ENCODE results near the gene ESRRB.

The ESRRB gene

GRCh38 chr14:76396714-76397187, 20.8 kb downstream of the ESRRB start:
- Histone ChIP-seq H3K27ac (ENCODE audit: insufficient read depth in 1 of 2, low read depth in 1 of 2, low read length in 2 of 2, poor library complexity in 1 of 2, severe bottlenecking in 2 of 2) (no peak overlapping the region), H3K27me3 (replicated peaks in 2 of 5; ENCODE audit: control insufficient read depth in 4 of 5, insufficient read depth in 5 of 5, low read length in 4 of 5) (peaks cover 0 to 31% (median 10%) of the 10 kb centered on the region in 5 experiments), H3K4me3 (ENCODE audit: control insufficient read depth in 1 of 7, extremely low read depth in 1 of 7, insufficient read depth in 4 of 7, low read depth in 2 of 7, low read length in 6 of 7) (no peak overlapping the region), H3K4me1 (ENCODE audit: control extremely low read depth in 1 of 4, control insufficient read depth in 4 of 4, insufficient read depth in 4 of 4, low read length in 3 of 4) (no peaks in the 10 kb centered on the region), H3K36me3 (ENCODE audit: control insufficient read depth in 4 of 4, insufficient read depth in 4 of 4, low read length in 3 of 4) (no peaks in the 10 kb centered on the region), H3K9me3 (ENCODE audit: control extremely low read depth in 1 of 5, control insufficient read depth in 4 of 5, insufficient read depth in 2 of 5, low read depth in 1 of 5, low read length in 4 of 5) (no peaks in the 10 kb centered on the region)
- CTCF ChIA-PET = interaction anchor here (1.0 to 1.5 kb wide), 2 partner anchors 9 to 418 kb away, joined by 3 to 7 read pairs; no protein-coding TSS in a partner anchor
- no peak for DNase-seq
- POLR2A ChIA-PET = interaction anchor here (0.6 kb wide), 1 partner anchor 333 kb away, joined by 3 read pairs; no protein-coding TSS in a partner anchor
- 76% methylated on average over 19 of the region's 19 CpGs for WGBS (ENCODE audit: insufficient coverage)

- ChIA-PET POLR2A (no interaction called here), CTCF (no interaction called here)
- WGBS (ENCODE audit: insufficient coverage) = 98% methylated on average over 4 of the region's 7 CpGs
- Histone ChIP-seq H3K4me1 (ENCODE audit: control extremely low read depth in 1 of 4, control insufficient read depth in 4 of 4, insufficient read depth in 4 of 4, low read length in 3 of 4) (no peaks in the 10 kb centered on the region), H3K4me3 (ENCODE audit: control insufficient read depth in 1 of 7, extremely low read depth in 1 of 7, insufficient read depth in 4 of 7, low read depth in 2 of 7, low read length in 6 of 7) (no peak overlapping the region), H3K36me3 (ENCODE audit: control insufficient read depth in 4 of 4, insufficient read depth in 4 of 4, low read length in 3 of 4) (no peaks in the 10 kb centered on the region), H3K9me3 (ENCODE audit: control extremely low read depth in 1 of 5, control insufficient read depth in 4 of 5, insufficient read depth in 2 of 5, low read depth in 1 of 5, low read length in 4 of 5) (no peaks in the 10 kb centered on the region), H3K27me3 (replicated peaks in 2 of 5; ENCODE audit: control insufficient read depth in 4 of 5, insufficient read depth in 5 of 5, low read length in 4 of 5) (peaks cover 0 to 24% (median 15%) of the 10 kb centered on the region in 5 experiments), H3K27ac (ENCODE audit: insufficient read depth in 1 of 2, low read depth in 1 of 2, low read length in 2 of 2, poor library complexity in 1 of 2, severe bottlenecking in 2 of 2) (no peak overlapping the region)
- no peak for DNase-seq
Observed at GRCh38 chr14:76405627-76406026, 29.7 kb downstream of the ESRRB start.

- H3K4me3 ChIP-seq (ENCODE audit: control insufficient read depth in 1 of 7, extremely low read depth in 1 of 7, insufficient read depth in 4 of 7, low read depth in 2 of 7, low read length in 6 of 7) = no peak overlapping the region
- no peaks in the 10 kb centered on the region for H3K4me1 ChIP-seq (ENCODE audit: control extremely low read depth in 1 of 4, control insufficient read depth in 4 of 4, insufficient read depth in 4 of 4, low read length in 3 of 4)
- H3K27me3 ChIP-seq (replicated peaks in 2 of 5; ENCODE audit: control insufficient read depth in 4 of 5, insufficient read depth in 5 of 5, low read length in 4 of 5) = peaks cover 0 to 36% (median 19%) of the 10 kb centered on the region in 5 experiments
- no peak overlapping the region for H3K27ac ChIP-seq (ENCODE audit: insufficient read depth in 1 of 2, low read depth in 1 of 2, low read length in 2 of 2, poor library complexity in 1 of 2, severe bottlenecking in 2 of 2)
- no peaks in the 10 kb centered on the region for H3K36me3 ChIP-seq (ENCODE audit: control insufficient read depth in 4 of 4, insufficient read depth in 4 of 4, low read length in 3 of 4)
- CTCF ChIA-PET = no interaction called here
- no peak for DNase-seq
- POLR2A ChIA-PET = no interaction called here
- H3K9me3 ChIP-seq (ENCODE audit: control extremely low read depth in 1 of 5, control insufficient read depth in 4 of 5, insufficient read depth in 2 of 5, low read depth in 1 of 5, low read length in 4 of 5) = no peaks in the 10 kb centered on the region
- WGBS (ENCODE audit: insufficient coverage) = 86% methylated on average over 9 of the region's 9 CpGs
Observed at GRCh38 chr14:76407449-76408150, 31.7 kb downstream of the ESRRB start.

DNA sequence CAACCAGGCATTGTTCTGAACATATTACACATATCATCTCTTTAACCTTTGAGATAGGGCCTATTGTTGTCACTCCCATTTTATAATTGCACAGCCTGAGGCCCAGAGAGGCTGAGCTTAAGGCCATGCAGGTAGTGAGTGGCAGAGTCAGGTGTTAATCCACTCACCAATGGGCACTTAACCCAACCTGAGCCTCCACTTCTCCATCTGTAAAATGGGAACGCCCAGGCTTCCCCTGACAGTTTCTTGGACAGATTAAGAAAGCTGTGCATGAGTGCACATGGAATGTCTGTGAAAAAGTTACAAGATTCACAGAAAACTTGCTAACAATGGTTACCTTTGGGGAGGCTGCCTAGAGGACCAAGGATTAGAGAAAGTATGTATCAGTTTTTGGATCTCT, 32.9 kb downstream of the ESRRB start:
- no peaks in the 10 kb centered on the region for H3K9me3 ChIP-seq (ENCODE audit: control extremely low read depth in 1 of 5, control insufficient read depth in 4 of 5, insufficient read depth in 2 of 5, low read depth in 1 of 5, low read length in 4 of 5)
- 67% methylated on average over 1 of the region's 1 CpG for WGBS (ENCODE audit: insufficient coverage)
- CTCF ChIA-PET = no interaction called here

DNA sequence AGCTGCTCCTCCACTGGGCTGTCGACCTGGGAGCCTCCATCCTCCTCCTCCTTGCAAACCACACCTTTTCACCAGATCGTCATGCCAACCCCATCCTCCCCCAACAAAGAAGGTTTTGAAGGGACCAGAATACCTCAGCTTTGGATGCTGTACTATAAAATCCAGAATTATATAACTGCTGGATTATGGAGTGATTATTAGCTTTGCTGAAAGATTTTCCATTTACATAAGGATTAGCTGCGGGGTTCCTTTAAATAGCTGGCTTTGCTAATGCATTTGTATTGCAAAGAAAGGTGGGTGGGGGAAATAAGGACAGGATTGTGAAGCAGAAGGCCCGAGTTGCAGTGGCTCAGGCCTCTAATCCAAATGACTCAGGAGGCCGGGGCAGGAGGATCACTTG, 36.6 kb downstream of the ESRRB start:
- CTCF ChIA-PET = no interaction called here
- WGBS (ENCODE audit: insufficient coverage) = 50% methylated on average over 3 of the region's 5 CpGs

More for the DNA sequence above, 32.9 kb downstream of the ESRRB start:
- no peak overlapping the region for H3K4me3 ChIP-seq (ENCODE audit: control insufficient read depth in 1 of 7, extremely low read depth in 1 of 7, insufficient read depth in 4 of 7, low read depth in 2 of 7, low read length in 6 of 7)
- no peaks in the 10 kb centered on the region for H3K36me3 ChIP-seq (ENCODE audit: control insufficient read depth in 4 of 4, insufficient read depth in 4 of 4, low read length in 3 of 4)
- no peaks in the 10 kb centered on the region for H3K4me1 ChIP-seq (ENCODE audit: control extremely low read depth in 1 of 4, control insufficient read depth in 4 of 4, insufficient read depth in 4 of 4, low read length in 3 of 4)
- H3K27me3 ChIP-seq (replicated peaks in 2 of 5; ENCODE audit: control insufficient read depth in 4 of 5, insufficient read depth in 5 of 5, low read length in 4 of 5) = peaks cover 2 to 46% (median 22%) of the 10 kb centered on the region in 5 experiments
- H3K27ac ChIP-seq (ENCODE audit: insufficient read depth in 1 of 2, low read depth in 1 of 2, low read length in 2 of 2, poor library complexity in 1 of 2, severe bottlenecking in 2 of 2) = no peak overlapping the region
- POLR2A ChIA-PET = no interaction called here
- no peak for DNase-seq

GRCh38 chr14:76413106-76413961, 37.4 kb downstream of the ESRRB start:
- ChIA-PET POLR2A (no interaction called here), CTCF (no interaction called here)
- H3K4me1 ChIP-seq (ENCODE audit: control extremely low read depth in 1 of 4, control insufficient read depth in 4 of 4, insufficient read depth in 4 of 4, low read length in 3 of 4) = peaks cover 0 to 2% (median 0%) of the 10 kb centered on the region in 4 experiments
- H3K27ac ChIP-seq (ENCODE audit: insufficient read depth in 1 of 2, low read depth in 1 of 2, low read length in 2 of 2, poor library complexity in 1 of 2, severe bottlenecking in 2 of 2) = no peak overlapping the region
- no peaks in the 10 kb centered on the region for H3K36me3 ChIP-seq (ENCODE audit: control insufficient read depth in 4 of 4, insufficient read depth in 4 of 4, low read length in 3 of 4)
- peaks cover 2 to 36% (median 9%) of the 10 kb centered on the region in 5 experiments for H3K27me3 ChIP-seq (replicated peaks in 2 of 5; ENCODE audit: control insufficient read depth in 4 of 5, insufficient read depth in 5 of 5, low read length in 4 of 5)
- H3K9me3 ChIP-seq (ENCODE audit: control extremely low read depth in 1 of 5, control insufficient read depth in 4 of 5, insufficient read depth in 2 of 5, low read depth in 1 of 5, low read length in 4 of 5) = no peaks in the 10 kb centered on the region
- WGBS (ENCODE audit: insufficient coverage) = 94% methylated on average over 8 of the region's 23 CpGs
- no peak for DNase-seq
- no peak overlapping the region for H3K4me3 ChIP-seq (ENCODE audit: control insufficient read depth in 1 of 7, extremely low read depth in 1 of 7, insufficient read depth in 4 of 7, low read depth in 2 of 7, low read length in 6 of 7)

More for the DNA sequence above, 36.6 kb downstream of the ESRRB start:
- peaks cover 0 to 2% (median 0%) of the 10 kb centered on the region in 4 experiments for H3K4me1 ChIP-seq (ENCODE audit: control extremely low read depth in 1 of 4, control insufficient read depth in 4 of 4, insufficient read depth in 4 of 4, low read length in 3 of 4)
- no peaks in the 10 kb centered on the region for H3K36me3 ChIP-seq (ENCODE audit: control insufficient read depth in 4 of 4, insufficient read depth in 4 of 4, low read length in 3 of 4)
- no peak for DNase-seq
- POLR2A ChIA-PET = no interaction called here
- no peak overlapping the region for H3K27ac ChIP-seq (ENCODE audit: insufficient read depth in 1 of 2, low read depth in 1 of 2, low read length in 2 of 2, poor library complexity in 1 of 2, severe bottlenecking in 2 of 2)
- H3K9me3 ChIP-seq (ENCODE audit: control extremely low read depth in 1 of 5, control insufficient read depth in 4 of 5, insufficient read depth in 2 of 5, low read depth in 1 of 5, low read length in 4 of 5) = no peaks in the 10 kb centered on the region
- H3K4me3 ChIP-seq (ENCODE audit: control insufficient read depth in 1 of 7, extremely low read depth in 1 of 7, insufficient read depth in 4 of 7, low read depth in 2 of 7, low read length in 6 of 7) = no peak overlapping the region
- H3K27me3 ChIP-seq (replicated peaks in 2 of 5; ENCODE audit: control insufficient read depth in 4 of 5, insufficient read depth in 5 of 5, low read length in 4 of 5) = peaks cover 2 to 40% (median 12%) of the 10 kb centered on the region in 5 experiments
